Sigmoid colon (tissue), 7 donors: ENCODE measurements around the gene YIPF3. TPM values are rescaled to one million over a fixed set of nuclear protein-coding genes. Genes with fewer than 3 reads are reported as not detected.
"Not testable (repeated sequence)": the region's sequence is repeated elsewhere in the genome, so short reads cannot be mapped to it uniquely, and the experiment has no call there.

ENCODE experiments used
- DNase-seq: peaks from one replicate; pipeline ENCODE4 v3.0.0-alpha.2; 2019
- H3K27ac ChIP-seq, 4 donors: fragments of 200-600 bp; sonication (generic); one replicate each; pipeline ENCODE4 v1.5.1; 2016 to 2019; ENCODE audit warnings: mild to moderate bottlenecking in 1 of 4
- H3K27me3 ChIP-seq, 3 donors: fragments of 200-600 bp; sonication (generic); one replicate each; pipeline ENCODE4 v1.5.1; 2019; ENCODE audit warnings: mild to moderate bottlenecking in 1 of 3
- H3K36me3 ChIP-seq, 4 donors: fragments of 200-600 bp; sonication (generic); one replicate each; pipeline ENCODE4 v1.5.1; 2016 to 2019
- H3K4me1 ChIP-seq, 4 donors: fragments of 200-600 bp; sonication (generic); one replicate each; pipeline ENCODE4 v1.5.1; 2017 to 2019
- H3K4me3 ChIP-seq, 4 donors: fragments of 200-600 bp; sonication (generic); one replicate each; pipeline ENCODE4 v1.5.1; 2017 to 2019; ENCODE audit warnings: mild to moderate bottlenecking in 2 of 4, moderate library complexity in 1 of 4
- H3K9me3 ChIP-seq, 4 donors: fragments of 200-600 bp in 3 of 4; sonication (generic) in 3 of 4; one replicate each; pipeline versions ENCODE4 v1.5.1 to v1.6.1; 2013 to 2019
- EP300 ChIP-seq, 4 donors: sonication (generic); formaldehyde crosslinking; IDR thresholded peaks; one replicate each; pipeline ENCODE4 v1.6.1; 2017; ENCODE audit warnings: antibody characterized with exemption in 4 of 4
- POLR2A ChIP-seq, 2 donors: fragments of 450-650 bp; IDR thresholded peaks; one replicate each; pipeline ENCODE4 v1.6.1; 2016; ENCODE audit warnings: antibody characterized with exemption in 2 of 2, mild to moderate bottlenecking in 2 of 2, moderate library complexity in 2 of 2
- POLR2AphosphoS5 ChIP-seq, 4 donors: sonication (generic); formaldehyde crosslinking; IDR thresholded peaks; one replicate each; pipeline ENCODE4 v1.6.1; 2017; ENCODE audit warnings: antibody characterized with exemption in 4 of 4
- WGBS, 2 donors: extraction: QIAGEN DNeasy Blood & Tissue Kit; methylation state at CpG; one replicate each; pipeline ENCODE4 v1.1.7; 2013; 5-methylcytosine and 5-hydroxymethylcytosine counted together
- intact Hi-C: fragments of 100-400 bp; cut with DNase I; formaldehyde crosslinking; loops from one replicate; pipeline ENCODE4 v1.15.1; 2023
- polyA plus RNA-seq, 3 donors: library from polyadenylated mRNA; stranded (reverse); fragments of 200-250 nt; gene quantifications; one replicate each; pipeline ENCODE4 v1.2.3, GENCODE V29; 2013
- total RNA-seq, 4 donors: library from RNA; depleted of rRNA; stranded (reverse); fragments of >200 nt; gene quantifications; one replicate each; pipeline ENCODE4 v1.1.0, GENCODE V29; 2016
- TF ChIP-seq, protein P1 (sequence below), 4 experiments: fragments of 450-650 bp in 3 of 4; fragments of 200-600 bp in 1 of 4; IDR thresholded peaks; one replicate each; pipeline ENCODE4 v1.5.1; 2016 to 2019; ENCODE audit warnings: antibody characterized with exemption in 4 of 4, mild to moderate bottlenecking in 3 of 4, moderate library complexity in 2 of 4
- donor health status: healthy with polysubstance abuse.
- donor health status: Bipolar disorder and iron deficiency.
- donor health status: healthy.

Gene YIPF3
- total and polyA plus RNA-seq, 7 donors: 35.4 to 93.6 (median 65.6) TPM

DNA sequence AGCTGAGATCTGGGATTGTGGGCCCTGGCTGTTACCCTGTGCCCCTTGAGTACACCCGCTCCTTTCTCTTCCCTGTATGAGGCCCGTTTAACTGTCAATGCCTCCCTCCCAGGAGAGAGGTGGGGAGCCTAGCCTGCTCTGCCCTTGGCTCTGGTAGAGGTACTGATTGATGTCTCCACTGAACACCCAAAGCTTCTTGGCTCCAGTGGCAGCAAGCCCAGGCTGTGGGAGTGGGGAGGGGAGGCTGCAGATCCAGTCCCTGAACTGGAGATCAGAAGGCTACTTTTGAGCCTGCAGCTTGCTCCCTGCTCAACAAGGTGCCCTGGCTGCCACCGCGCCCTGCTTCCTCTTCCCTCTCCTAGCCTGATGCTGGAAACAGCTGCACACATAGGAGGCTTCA is 14.1 kb downstream of the YIPF3 start:
- DNase-seq: no peak
- Histone ChIP-seq H3K27me3 (no peaks in the 10 kb centered on the region), H3K4me1 (peaks cover 0 to 6% (median 4%) of the 10 kb centered on the region in 4 donors), H3K36me3 (peaks cover 31 to 80% (median 66%) of the 10 kb centered on the region in 4 donors), H3K9me3 (no peaks in the 10 kb centered on the region), H3K4me3 (no peak overlapping the region), H3K27ac (no peak overlapping the region)
- 94 to 95% methylated on average over 4 of the region's 4 CpGs for WGBS, 2 donors
- intact Hi-C loops: no loop called here
- TF ChIP-seq POLR2AphosphoS5 (IDR thresholded peaks at IDR 0.05) (no peak), POLR2A (IDR thresholded peaks at IDR 0.05) (no peak), EP300 (IDR thresholded peaks at IDR 0.05) (no peak)
- TF ChIP-seq, protein P1, sequence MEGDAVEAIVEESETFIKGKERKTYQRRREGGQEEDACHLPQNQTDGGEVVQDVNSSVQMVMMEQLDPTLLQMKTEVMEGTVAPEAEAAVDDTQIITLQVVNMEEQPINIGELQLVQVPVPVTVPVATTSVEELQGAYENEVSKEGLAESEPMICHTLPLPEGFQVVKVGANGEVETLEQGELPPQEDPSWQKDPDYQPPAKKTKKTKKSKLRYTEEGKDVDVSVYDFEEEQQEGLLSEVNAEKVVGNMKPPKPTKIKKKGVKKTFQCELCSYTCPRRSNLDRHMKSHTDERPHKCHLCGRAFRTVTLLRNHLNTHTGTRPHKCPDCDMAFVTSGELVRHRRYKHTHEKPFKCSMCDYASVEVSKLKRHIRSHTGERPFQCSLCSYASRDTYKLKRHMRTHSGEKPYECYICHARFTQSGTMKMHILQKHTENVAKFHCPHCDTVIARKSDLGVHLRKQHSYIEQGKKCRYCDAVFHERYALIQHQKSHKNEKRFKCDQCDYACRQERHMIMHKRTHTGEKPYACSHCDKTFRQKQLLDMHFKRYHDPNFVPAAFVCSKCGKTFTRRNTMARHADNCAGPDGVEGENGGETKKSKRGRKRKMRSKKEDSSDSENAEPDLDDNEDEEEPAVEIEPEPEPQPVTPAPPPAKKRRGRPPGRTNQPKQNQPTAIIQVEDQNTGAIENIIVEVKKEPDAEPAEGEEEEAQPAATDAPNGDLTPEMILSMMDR (IDR thresholded peaks at IDR 0.05): no peak

DNA sequence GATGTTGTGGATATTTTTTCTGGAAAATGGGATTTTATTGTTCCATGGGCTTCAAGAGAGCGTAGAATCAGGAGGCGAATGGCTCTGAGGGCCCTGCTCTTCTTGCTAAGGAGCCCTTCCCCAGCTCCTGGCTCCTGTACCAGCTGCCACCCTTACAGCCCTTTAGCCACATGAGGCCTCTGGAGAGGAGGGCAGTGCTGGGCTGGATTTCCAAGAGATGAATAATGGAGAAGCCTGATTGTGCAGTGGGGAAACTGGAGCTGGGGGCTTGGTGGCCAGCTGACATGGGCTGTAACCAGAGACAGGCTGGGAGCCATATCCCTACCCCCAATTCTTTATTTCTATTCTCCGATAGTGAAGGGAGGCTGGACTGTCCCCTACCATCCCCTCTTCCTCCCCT is 15.8 kb downstream of the YIPF3 start:
- no peak for DNase-seq
- Histone ChIP-seq H3K27me3 (no peaks in the 10 kb centered on the region), H3K36me3 (peaks cover 31 to 82% (median 66%) of the 10 kb centered on the region in 4 donors), H3K4me3 (no peak overlapping the region), H3K9me3 (no peaks in the 10 kb centered on the region), H3K27ac (no peak overlapping the region), H3K4me1 (peaks cover 0 to 16% (median 14%) of the 10 kb centered on the region in 4 donors)
- 96 to 98% methylated on average over 3 of the region's 3 CpGs for WGBS, 2 donors
- TF ChIP-seq, protein P1 (IDR thresholded peaks at IDR 0.05): no peak
- TF ChIP-seq POLR2A (IDR thresholded peaks at IDR 0.05) (no peak), POLR2AphosphoS5 (IDR thresholded peaks at IDR 0.05) (no peak), EP300 (IDR thresholded peaks at IDR 0.05) (no peak)
- intact Hi-C loops: no loop called here

DNA sequence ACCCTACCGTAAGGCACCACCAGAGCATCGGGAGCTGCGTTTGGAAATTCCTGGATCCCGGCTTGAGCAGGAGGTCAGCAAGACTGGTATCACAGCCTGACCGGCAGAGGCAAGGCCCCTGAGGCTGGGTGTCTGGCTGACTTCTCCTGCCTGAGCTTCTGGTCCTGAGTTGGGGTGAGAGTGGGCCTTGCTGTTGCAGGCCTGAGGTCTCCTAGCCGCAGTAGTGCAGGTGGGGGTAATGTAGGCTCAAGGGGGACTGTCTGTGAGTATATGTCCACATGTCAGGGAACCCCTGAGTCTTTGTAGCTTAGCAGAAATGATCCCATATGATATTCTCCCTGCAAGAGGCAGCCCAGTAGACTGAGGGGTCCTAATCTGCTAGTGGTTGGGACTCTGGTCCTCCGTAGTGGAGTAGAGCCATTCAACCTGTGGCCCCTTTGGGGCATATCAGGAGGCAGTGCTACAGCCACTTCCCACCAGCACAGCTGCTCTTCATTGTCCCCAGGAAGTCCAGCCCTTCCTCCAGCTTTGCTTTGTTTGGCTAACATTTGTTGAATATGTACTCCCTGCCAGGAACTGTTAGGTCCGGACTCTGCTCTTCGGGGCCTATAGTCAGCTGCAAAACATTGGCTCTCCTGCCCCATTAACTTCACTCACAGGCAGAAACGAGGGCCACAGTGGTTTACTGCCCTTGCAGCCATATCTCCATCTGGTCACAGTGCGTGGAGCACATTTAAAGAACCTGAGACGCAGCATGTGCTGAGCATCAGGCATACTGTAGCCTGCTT is 17.5 kb downstream of the YIPF3 start:
- Histone ChIP-seq H3K4me3 (no peak overlapping the region), H3K4me1 (peaks cover 0 to 26% (median 25%) of the 10 kb centered on the region in 4 donors), H3K27ac (no peak overlapping the region), H3K9me3 (no peaks in the 10 kb centered on the region), H3K27me3 (no peaks in the 10 kb centered on the region), H3K36me3 (peaks cover 31 to 65% (median 54%) of the 10 kb centered on the region in 4 donors)
- DNase-seq: no peak
- TF ChIP-seq EP300 (IDR thresholded peaks at IDR 0.05) (no peak), POLR2AphosphoS5 (IDR thresholded peaks at IDR 0.05) (no peak), POLR2A (IDR thresholded peaks at IDR 0.05) (no peak)
- TF ChIP-seq, protein P1 (IDR thresholded peaks at IDR 0.05): no peak
- intact Hi-C loops: no loop called here
- 90 to 91% methylated on average over 12 of the region's 12 CpGs for WGBS, 2 donors

DNA sequence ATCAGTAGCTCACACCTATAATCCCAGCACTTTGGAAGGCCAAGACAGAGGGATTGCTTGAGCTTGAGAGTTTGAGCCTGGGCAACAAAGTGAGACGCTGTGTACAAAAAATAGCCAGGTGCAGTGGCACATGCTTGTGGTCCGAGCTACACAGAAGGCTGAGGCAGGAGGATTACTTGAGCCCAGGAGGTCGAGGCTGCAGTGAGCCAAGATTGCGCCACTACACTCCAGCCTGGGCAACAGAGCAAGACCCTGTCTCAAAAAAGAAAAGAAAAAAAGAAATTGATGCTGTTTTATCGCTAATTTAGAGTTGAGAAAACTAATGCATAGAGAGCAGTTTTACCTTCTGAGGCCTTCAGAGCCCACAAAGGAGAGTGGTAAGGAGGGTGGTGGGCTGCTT is 18.4 kb downstream of the YIPF3 start:
- H3K27ac ChIP-seq, intact Hi-C loops, DNase-seq, H3K27me3 ChIP-seq, H3K4me3 ChIP-seq, H3K9me3 ChIP-seq: not testable (repeated sequence)
- 97% methylated on average over 5 of the region's 5 CpGs for WGBS, 2 donors
- Histone ChIP-seq H3K36me3 (peaks cover 31 to 56% (median 46%) of the 10 kb centered on the region in 4 donors), H3K4me1 (peaks cover 0 to 35% (median 29%) of the 10 kb centered on the region in 4 donors)

DNA sequence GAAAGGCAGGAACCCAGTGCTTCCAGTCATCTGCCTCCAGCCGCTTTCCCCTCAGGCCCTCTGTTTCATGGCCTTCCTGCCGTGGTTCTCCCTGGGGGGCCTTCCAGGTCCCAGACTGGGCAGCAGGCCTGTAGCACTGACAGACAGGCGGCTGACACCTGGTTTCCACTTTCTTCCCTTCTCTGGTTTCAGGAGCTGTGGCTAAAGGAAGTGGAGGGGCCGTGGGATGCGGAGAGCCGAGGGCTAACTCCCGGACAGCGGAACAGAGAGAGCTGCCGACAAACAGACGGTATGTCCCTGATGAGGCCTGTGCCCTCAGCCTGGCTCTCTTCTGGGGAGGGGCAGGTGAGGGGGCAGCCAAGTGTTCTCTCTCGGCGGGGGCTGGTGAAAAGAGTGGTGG is 19.0 kb downstream of the YIPF3 start:
- WGBS, 2 donors: 94 to 96% methylated on average over 12 of the region's 12 CpGs
- H3K4me3 ChIP-seq: no peak overlapping the region
- no peak overlapping the region for H3K27ac ChIP-seq
- H3K4me1 ChIP-seq: peaks cover 0 to 39% (median 33%) of the 10 kb centered on the region in 4 donors
- H3K9me3 ChIP-seq: no peaks in the 10 kb centered on the region
- TF ChIP-seq POLR2A (IDR thresholded peaks at IDR 0.05) (no peak), POLR2AphosphoS5 (IDR thresholded peaks at IDR 0.05) (no peak), EP300 (IDR thresholded peaks at IDR 0.05) (no peak)
- TF ChIP-seq, protein P1 (IDR thresholded peaks at IDR 0.05): no peak
- intact Hi-C loops: no loop called here
- DNase-seq: no peak
- H3K36me3 ChIP-seq: peaks cover 25 to 50% (median 40%) of the 10 kb centered on the region in 4 donors
- H3K27me3 ChIP-seq: no peaks in the 10 kb centered on the region
